Adrenal gland (tissue), 19 donors: ENCODE results near the gene SFN. TPM values are rescaled to one million over a fixed set of nuclear protein-coding genes. Genes with fewer than 3 reads are reported as not detected.

ENCODE experiments used
- DNase-seq, 7 donors: peaks; one replicate each; pipeline ENCODE4 v3.0.0-alpha.2; 2019 to 2020
- H3K27ac ChIP-seq, 5 donors: fragments of 200-600 bp; sonication (generic) in 4 of 5; 1 replicate in 3 of 5; 2 replicates in 2 of 5; pipeline versions ENCODE4 v1.5.1 to v1.8.0; 2016 to 2020; ENCODE audit warnings: mild to moderate bottlenecking in 1 of 5
- H3K27me3 ChIP-seq: fragments of 200-600 bp; 2 replicates; pipeline ENCODE4 v1.8.0; 2021
- H3K36me3 ChIP-seq, 2 donors: fragments of 200-600 bp; replicated peaks in 1 of 2; 1 replicate in 1 of 2; 2 replicates in 1 of 2; pipeline versions ENCODE4 v1.5.1 to v1.8.0; 2018 to 2022
- H3K4me1 ChIP-seq, 2 donors: fragments of 200-600 bp; replicated peaks in 1 of 2; 1 replicate in 1 of 2; 2 replicates in 1 of 2; pipeline versions ENCODE4 v1.5.1 to v1.8.0; 2018 to 2021
- H3K4me3 ChIP-seq, 4 donors: fragments of 200-600 bp; sonication (generic) in 3 of 4; one replicate each; pipeline ENCODE4 v1.5.1; 2016 to 2018
- H3K9me3 ChIP-seq, 3 donors: fragments of 200-600 bp; sonication (generic) in 1 of 3; replicated peaks in 1 of 3; 1 replicate in 2 of 3; 2 replicates in 1 of 3; pipeline versions ENCODE4 v1.5.1 to v1.8.0; 2016 to 2021
- CTCF ChIP-seq, 6 experiments: fragments of 450-650 bp in 4 of 6; fragments of 200-600 bp in 2 of 6; sonication (generic) in 1 of 6; IDR thresholded peaks; 1 replicate in 5 of 6; 2 replicates in 1 of 6; pipeline versions ENCODE4 v1.5.1 to v1.8.0; 2016 to 2021; ENCODE audit warnings: antibody characterized with exemption in 6 of 6, mild to moderate bottlenecking in 2 of 6, moderate library complexity in 1 of 6
- POLR2A ChIP-seq, 2 donors: fragments of 450-650 bp; IDR thresholded peaks; one replicate each; pipeline ENCODE4 v1.6.1; 2017; ENCODE audit warnings: antibody characterized with exemption in 2 of 2, mild to moderate bottlenecking in 2 of 2, moderate library complexity in 1 of 2
- WGBS, 4 donors: extraction: QIAGEN DNeasy Blood & Tissue Kit in 2 of 4; methylation state at CpG; one replicate each; pipeline versions ENCODE4 v1.1.5 to v1.1.7; 2013 to 2017; 5-methylcytosine and 5-hydroxymethylcytosine counted together
- intact Hi-C, 2 donors: fragments of 100-400 bp; cut with DNase I; formaldehyde crosslinking; loops; one replicate each; pipeline versions ENCODE4 v1.14.1 to v1.15.0; 2022 to 2023
- long read RNA-seq, 10 donors: library from polyadenylated mRNA in 3 of 10; unstranded in 2 of 10; stranded (forward) in 1 of 10; transcript quantifications; one replicate each; pipeline ENCODE4 v2.0.0 and lab custom pipeline, GENCODE V29; 2021 to 2026
- polyA plus RNA-seq, 3 donors: library from polyadenylated mRNA; stranded (reverse); fragments of 200-250 nt in 2 of 3; fragments of 350-450 nt in 1 of 3; fragmentation: Illumina TruSeq in 1 of 3; extraction: RNeasy Lipid Tissue Mini Kit (QIAGEN cat#74804) in 1 of 3; gene quantifications; one replicate each; pipeline ENCODE4 v1.2.3, GENCODE V29; 2013 to 2014
- total RNA-seq, 9 donors: library from RNA; depleted of rRNA in 4 of 9; stranded (reverse); fragments of >200 nt in 4 of 9; fragments of 120-200 nt in 1 of 9; fragmentation: NEBNext Ultra II Directional in 1 of 9; extraction: Animal tissue kit (Norgen Biotek cat#: 25700) in 1 of 9; gene quantifications; one replicate each; pipeline versions ENCODE4 v1.1.0 to v1.2.4, GENCODE V29; 2013 to 2023
- donor health status: healthy with polysubstance abuse.
- donor health status: Bipolar disorder and iron deficiency.
- donor health status: DM: yes; HTN: yes; CAD: no.
- donor health status: DM: no; HTN: no; CAD: no.
- donor health status: DM: no; HTN: no; CAD: no.
- donor health status: DM: yes; HTN: yes; CAD: no.

The SFN gene
- total RNA-seq (under 1 TPM in 5 of 9 donors, not detected in 4; 0.06 to 0.43 (median 0.39) TPM), polyA plus RNA-seq (1 to 10 TPM in 1 of 3 donors, under 1 TPM in 2; 0.33 to 1.1 (median 0.56) TPM)
- long read RNA-seq, donor 1, result 0 reads
- long read RNA-seq, donor 2, result 0 reads
- long read RNA-seq, donor 3, result 0 reads
- long read RNA-seq, donor 4, result 0 reads
- long read RNA-seq, donor 5, result 0 reads
- long read RNA-seq, donor 6, result 0 reads
- long read RNA-seq, donor 7, result 0 reads
- long read RNA-seq, donor 8, result 0 reads
- long read RNA-seq, donor 9, result 0 reads
- long read RNA-seq, donor 10, result 0 reads

GRCh38 chr1:26862781-26863684 is at the start of gene SFN:
Gene SFN, plus strand, starts transcription at chr1:26863149. Its CDS starts 64 bp downstream, at chr1:26863213.
- Histone ChIP-seq H3K4me3 (no peak within 1 kb of the TSS), H3K4me1 (peaks cover 4 to 5% of the 10 kb centered on the region in 2 donors), H3K27me3 (no peaks in the 10 kb centered on the region), H3K36me3 (no peaks in the 10 kb centered on the region), H3K9me3 (no peaks in the 10 kb centered on the region), H3K27ac (peak within 1 kb of the TSS in 1 of 5 donors; percentile 97)
- no peak for DNase-seq
- intact Hi-C loops, result no loop called here
- TF ChIP-seq POLR2A (IDR thresholded peaks at IDR 0.05) (no peak), CTCF (IDR thresholded peaks at IDR 0.05) (no peak)
- 83 to 88% (median 86%) methylated on average over 29 to 37 of the region's 37 CpGs for WGBS, 4 donors

- Histone ChIP-seq H3K4me3 (no peak overlapping the region), H3K27ac (no peak overlapping the region), H3K27me3 (no peaks in the 10 kb centered on the region), H3K9me3 (no peaks in the 10 kb centered on the region), H3K36me3 (no peaks in the 10 kb centered on the region), H3K4me1 (no peaks in the 10 kb centered on the region)
- intact Hi-C loops, result loop anchor here in 1 of 2 donors (10.0 kb wide), 1 partner anchor 60 kb away; no protein-coding TSS in a partner anchor
- DNase-seq, result no peak
- 76 to 88% (median 85%) methylated on average over 2 of the region's 2 CpGs for WGBS, 4 donors
- TF ChIP-seq POLR2A (IDR thresholded peaks at IDR 0.05), result no peak
- no peak for TF ChIP-seq CTCF (IDR thresholded peaks at IDR 0.05)
Observed at GRCh38 chr1:26814377-26814776, 48.6 kb upstream of the SFN start.

GRCh38 chr1:26814893-26815292 is 48.1 kb upstream of the SFN start:
- no peaks in the 10 kb centered on the region for H3K9me3 ChIP-seq
- H3K36me3 ChIP-seq, result no peaks in the 10 kb centered on the region
- no peaks in the 10 kb centered on the region for H3K4me1 ChIP-seq
- 81 to 94% (median 88%) methylated on average over 3 of the region's 3 CpGs for WGBS, 4 donors
- H3K27me3 ChIP-seq, result no peaks in the 10 kb centered on the region
- H3K27ac ChIP-seq, result no peak overlapping the region
- no peak overlapping the region for H3K4me3 ChIP-seq
- DNase-seq, result no peak
- TF ChIP-seq CTCF (IDR thresholded peaks at IDR 0.05), result no peak
- no peak for TF ChIP-seq POLR2A (IDR thresholded peaks at IDR 0.05)
- intact Hi-C loops, result loop anchor here in 1 of 2 donors (10.0 kb wide), 1 partner anchor 60 kb away; no protein-coding TSS in a partner anchor

GRCh38 chr1:26820784-26821269 is 42.1 kb upstream of the SFN start:
- H3K36me3 ChIP-seq, result no peaks in the 10 kb centered on the region
- no peaks in the 10 kb centered on the region for H3K9me3 ChIP-seq
- H3K27ac ChIP-seq, result no peak overlapping the region
- DNase-seq, result no peak
- 64 to 79% (median 70%) methylated on average over 4 of the region's 4 CpGs for WGBS, 4 donors
- H3K27me3 ChIP-seq, result no peaks in the 10 kb centered on the region
- H3K4me1 ChIP-seq, result peaks cover under 1 to 2% of the 10 kb centered on the region in 2 donors
- TF ChIP-seq CTCF (IDR thresholded peaks at IDR 0.05), result no peak
- no peak for TF ChIP-seq POLR2A (IDR thresholded peaks at IDR 0.05)
- H3K4me3 ChIP-seq, result no peak overlapping the region
- intact Hi-C loops, result no loop called here
